Activated CD4-positive, CD25-positive, alpha-beta regulatory T cell treated with anti-CD3 and anti-CD28 coated beads, Interleukin-2, amount 50 U/mL, for 24 hours (primary cell): ENCODE data around the gene KNDC1.
"Not testable (repeated sequence)": the region's sequence is repeated elsewhere in the genome, so short reads cannot be mapped to it uniquely, and the experiment has no call there.

Experiments
- ATAC-seq, 2 donors: fragments of 150-1000 bp; cut with Tn5 transposase; one replicate each; pipeline ENCODE4 v1.10.0; 2021; ENCODE audit warnings: mild to moderate bottlenecking in 1 of 2, moderate library complexity in 1 of 2

The KNDC1 gene

GRCh38 chr10:133159950-133160825, at the start of gene KNDC1:
KNDC1 (plus strand) TSS chr10:133160219; CDS start chr10:133160468, 249 bp downstream.
- peak in 1 of 2 donors; percentile 33 for ATAC-seq

DNA sequence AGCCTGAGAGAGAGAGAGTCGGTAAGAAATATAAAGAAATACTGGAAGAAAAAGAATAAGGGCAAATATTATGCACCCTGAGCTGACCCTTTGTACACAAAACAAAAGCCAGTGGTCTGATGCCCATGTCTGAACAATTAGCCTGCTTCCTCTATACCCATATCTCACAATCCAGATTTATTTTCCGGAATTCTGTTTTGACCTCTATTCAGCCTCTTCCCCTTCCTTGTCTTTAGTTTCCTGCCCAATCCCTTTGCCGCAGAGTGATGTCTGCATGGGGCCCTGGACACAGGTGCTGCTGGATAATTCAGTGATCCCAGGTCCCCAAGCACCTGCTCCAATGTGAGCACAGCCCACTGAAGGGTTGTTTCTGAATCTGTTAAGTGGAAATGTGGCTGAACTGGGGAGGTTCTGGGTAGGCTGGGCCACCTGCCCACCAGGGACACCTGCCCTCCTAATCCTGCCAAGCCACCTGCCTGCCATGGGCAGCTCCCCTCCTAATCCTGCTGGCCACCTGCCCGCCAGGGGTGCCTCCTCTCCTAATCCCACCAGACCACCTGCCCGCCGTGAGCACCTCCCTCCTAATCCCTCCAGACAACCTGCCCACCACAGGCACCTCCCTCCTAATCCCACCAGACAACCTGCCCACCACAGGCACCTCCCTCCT, 49.3 kb upstream of the KNDC1 start:
- ATAC-seq: no peak

DNA sequence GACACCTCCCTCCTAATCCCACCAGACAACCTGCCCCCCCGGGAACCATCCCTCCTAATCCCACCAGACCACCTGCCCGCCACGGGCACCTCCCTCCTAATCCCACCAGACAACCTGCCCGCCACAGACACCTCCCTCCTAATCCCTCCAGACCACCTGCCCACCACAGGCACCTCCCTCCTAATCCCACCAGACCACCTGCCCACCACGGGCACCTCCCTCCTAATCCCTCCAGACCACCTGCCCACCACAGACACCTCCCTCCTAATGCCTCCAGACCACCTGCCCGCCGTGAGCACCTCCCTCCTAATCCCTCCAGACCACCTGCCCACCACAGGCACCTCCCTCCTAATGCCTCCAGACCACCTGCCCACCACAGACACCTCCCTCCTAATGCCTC, 48.4 kb upstream of the KNDC1 start:
- not testable (repeated sequence) for ATAC-seq

DNA sequence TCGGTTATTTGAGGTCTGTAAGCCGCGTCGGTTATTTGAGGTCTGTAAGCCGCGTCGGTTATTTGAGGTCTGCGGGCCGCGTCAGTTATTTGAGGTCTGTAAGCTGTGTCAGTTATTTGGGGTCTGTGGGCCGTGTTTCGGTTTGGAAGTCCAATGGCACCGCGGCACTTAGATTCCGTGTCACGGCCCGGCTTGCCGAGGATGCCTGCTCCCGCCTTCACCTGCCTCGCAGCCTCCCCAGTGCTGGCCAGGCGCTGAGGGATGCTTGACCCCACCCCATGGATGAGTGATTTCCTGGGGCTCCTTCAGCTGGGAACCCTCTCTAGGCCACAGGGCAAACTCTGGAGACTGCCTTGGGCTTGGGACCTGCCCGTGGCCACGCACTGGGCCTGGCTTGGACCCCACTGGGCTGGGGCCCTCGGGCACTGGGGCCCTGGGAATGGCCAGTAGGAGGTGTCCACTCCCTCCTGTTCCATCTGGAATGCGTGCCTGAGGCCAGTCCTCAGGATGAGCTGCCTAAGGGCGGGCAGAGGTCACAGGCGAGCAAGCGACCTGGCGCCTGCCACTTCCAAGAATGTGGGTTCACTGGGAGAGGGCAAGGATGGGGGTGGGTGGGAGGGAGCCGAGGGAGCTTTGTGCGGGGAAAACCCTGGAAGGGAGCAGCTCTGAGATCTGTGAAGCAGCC, 46.7 kb upstream of the KNDC1 start:
- no peak for ATAC-seq

DNA sequence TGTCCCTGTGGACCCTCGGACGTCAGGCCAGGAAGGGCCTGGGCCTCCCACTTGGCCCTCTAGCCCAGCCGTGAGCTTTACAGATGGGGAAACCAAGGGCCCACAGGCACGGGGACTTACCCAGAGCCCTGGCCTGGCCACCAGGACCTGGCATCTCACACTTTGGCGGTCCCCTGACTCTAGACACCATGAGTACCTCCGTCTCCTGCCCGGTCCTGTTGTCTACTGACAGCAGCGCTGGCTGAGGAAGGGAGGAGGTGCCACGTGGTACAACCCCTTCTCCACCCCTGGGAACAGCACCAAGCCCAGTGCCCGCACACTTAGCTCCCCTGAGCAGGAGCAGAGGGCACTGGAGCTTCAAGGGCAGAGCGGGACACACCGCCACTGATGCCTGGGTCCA, 46.2 kb upstream of the KNDC1 start:
- no peak for ATAC-seq

DNA sequence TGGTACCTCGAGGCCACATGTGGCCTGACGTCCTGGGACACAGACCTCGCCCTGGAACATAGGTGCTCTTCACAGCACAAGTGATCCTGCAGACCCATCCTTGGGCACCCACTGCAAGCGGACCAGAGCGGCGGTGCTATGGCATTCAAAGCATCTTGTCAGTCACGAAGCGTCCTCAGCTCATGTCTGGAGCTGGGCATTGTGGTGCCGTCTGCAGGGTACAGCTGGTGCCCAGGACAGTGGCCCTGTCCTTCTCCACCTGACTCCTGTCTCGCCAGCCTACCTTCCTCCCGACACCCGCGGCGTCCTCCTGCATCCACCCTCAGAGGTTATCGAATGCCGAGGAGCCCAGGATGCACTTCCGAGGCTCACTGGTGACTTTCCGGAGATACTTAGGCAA, 45.8 kb upstream of the KNDC1 start:
- ATAC-seq: no peak

DNA sequence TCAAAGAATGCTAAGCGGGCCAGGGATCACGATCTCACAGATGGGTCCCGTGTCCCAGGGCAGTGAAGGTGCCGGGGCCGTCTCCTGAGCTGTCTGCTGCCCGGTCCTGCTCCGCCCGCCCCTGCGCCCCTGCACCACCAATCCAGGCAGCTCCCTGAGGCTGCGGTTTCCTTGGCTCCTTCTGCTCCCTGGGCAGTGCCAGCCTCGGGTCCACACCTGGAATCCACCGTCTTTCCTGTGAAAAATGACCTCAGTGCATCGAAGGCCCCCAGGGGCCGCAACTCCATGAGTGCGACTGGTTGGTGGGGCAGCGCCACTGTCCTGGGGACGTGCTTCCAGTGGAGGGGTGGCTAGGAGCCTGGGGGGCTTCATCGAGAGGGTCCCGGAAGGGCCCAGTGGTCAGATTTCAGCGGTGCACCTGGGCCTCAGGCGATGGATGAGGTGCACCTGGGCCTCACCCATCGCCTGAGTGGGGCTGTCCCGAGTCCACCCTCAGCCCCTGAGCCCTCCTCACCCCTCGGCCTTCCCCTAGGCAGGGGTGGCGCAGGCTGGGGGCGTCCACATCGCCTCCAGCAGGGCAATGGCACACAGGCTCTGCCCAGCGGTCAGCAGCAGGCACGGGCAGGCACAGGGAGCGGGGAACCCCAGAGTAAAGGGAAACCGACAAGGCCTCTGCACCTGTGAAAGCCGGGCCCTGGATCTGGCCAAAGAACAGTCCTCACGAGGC, 45.1 kb upstream of the KNDC1 start:
- no peak for ATAC-seq

DNA sequence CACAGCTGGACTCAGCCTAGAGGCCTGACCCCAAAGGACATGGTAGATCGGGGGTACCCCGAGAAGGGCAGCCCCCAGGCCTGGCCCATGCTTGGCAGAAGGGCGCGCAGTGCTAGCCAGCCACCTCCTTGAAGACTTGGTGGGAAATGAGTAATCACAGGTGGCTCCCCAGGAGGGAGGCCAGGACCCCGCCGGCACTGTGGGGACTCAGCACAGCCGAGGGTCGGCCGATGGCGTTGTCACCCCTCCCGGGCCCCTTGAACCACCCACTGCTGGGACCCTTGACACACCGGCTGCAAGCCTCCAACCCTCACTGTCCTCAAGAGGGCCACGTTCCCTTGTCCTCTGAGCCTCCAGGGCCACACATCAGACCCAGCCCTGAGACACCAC, 44.6 kb upstream of the KNDC1 start:
- no peak for ATAC-seq

DNA sequence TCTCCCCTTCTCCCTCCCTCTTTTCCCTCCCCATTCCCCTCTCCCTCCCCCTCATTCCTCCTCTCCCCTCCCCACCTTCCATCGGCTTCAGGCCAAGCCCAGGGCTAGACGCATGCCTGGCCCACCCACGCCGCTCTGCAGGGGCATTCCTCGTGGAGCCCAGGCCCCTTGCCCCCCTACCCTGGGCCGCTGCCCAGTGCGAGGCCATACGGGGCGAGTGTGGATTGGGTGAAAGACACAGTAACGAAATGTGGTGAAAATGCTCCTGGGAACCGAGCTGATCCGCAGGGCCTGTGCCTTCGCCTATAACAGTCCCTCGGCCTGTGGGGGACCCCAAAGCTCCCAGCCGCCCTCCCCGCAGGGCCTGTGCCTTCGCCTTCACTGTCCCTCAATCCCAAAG, 44.0 kb upstream of the KNDC1 start:
- ATAC-seq: no peak

GRCh38 chr10:133116455-133116854, 43.6 kb upstream of the KNDC1 start:
- no peak for ATAC-seq

GRCh38 chr10:133117036-133117687, 42.9 kb upstream of the KNDC1 start:
- no peak for ATAC-seq

- no peak for ATAC-seq
Observed at GRCh38 chr10:133117688-133118071, 42.3 kb upstream of the KNDC1 start.

DNA sequence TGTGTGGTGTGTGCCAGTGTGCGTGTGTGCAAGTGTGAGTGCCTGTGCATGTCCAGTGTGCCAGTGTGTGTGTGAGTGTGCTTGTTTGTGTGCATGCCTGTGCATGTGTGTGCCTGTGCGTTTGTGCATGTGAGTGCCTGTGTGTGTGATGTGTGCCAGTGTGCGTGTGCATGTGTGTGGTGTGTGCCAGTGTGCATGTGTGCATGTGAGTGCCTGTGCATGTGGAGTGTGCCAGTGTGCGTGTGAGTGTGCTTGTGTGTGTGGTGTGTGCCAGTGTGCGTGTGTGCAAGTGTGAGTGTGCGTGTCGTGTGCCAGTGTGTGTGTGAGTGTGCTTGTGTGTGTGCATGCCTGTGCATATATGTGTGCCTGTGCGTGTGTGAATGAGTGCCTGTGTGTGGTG, 38.5 kb upstream of the KNDC1 start:
- no peak for ATAC-seq

DNA sequence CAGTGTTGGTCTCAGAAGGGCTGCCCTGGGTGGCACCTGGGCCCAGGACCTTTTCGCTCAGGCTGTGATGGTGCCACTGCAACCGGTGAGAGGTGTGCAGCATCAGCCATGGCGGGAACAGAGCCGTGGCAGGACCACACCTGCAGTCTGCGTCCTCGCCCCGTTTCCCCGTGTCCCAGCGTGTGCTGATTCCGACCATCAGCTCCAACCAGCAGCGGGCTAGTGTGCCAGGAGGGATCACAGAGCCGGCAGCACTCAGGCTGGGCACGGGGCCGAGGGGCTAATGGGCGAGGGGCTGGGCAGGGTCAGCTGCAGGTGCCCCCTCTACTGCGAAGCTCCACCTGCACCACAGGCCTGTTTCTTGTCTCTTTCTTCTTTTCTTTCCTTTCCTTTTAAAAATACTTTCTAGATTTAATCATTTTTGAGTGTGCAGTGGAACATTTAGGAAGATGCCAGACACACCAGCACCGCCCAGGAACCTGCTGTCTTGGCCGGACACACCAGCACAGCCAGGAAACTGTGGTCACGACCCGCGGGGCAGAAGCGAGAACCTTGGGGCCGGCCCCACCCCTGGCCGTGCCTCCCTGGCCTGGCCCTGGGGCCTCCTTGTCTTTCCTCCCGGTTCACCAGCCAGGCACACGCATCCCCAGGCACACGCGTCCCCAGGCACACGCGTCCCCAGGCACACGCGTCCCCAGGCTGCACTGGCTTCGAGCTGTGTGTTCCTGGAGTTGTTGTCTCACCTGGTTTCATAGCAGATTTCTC, 37.7 kb upstream of the KNDC1 start:
- no peak for ATAC-seq

DNA sequence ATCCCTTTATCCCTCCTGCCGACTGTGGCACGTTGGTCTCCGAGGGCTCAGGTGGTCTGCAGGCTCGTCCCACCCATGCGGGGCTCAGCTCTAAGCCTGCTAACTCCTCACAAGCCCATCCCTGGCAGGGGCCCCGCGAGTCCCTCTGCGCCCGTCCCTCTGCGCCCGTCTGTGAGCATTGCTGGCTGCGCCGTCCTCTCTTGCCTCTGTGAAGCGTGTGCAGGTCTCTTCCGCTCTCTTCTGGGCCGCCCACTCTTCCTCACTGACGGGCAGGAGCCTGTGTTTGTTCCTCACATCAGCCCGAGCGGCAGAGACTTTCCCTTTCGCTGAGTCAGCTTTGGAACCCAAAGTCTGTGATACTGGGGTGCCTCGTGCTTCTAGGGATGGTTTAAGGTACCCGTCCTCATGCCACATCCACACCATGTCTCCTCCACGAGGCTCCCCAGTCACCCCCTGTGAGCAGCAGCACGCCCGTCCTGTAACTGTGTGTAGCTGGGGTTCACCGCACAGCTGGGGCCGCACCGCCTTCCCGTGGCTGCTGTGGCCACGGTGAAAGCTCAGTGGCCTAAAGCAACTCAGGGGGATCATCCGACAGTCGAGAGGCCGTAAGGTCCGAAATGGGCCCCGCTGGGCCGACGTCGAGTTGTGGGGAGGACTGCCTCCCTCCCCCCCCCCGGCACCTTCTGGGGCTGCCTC, 36.8 kb upstream of the KNDC1 start:
- peak in 1 of 2 donors; percentile 33 for ATAC-seq

- no peak for ATAC-seq
Observed at GRCh38 chr10:133123746-133124356, 36.2 kb upstream of the KNDC1 start.

DNA sequence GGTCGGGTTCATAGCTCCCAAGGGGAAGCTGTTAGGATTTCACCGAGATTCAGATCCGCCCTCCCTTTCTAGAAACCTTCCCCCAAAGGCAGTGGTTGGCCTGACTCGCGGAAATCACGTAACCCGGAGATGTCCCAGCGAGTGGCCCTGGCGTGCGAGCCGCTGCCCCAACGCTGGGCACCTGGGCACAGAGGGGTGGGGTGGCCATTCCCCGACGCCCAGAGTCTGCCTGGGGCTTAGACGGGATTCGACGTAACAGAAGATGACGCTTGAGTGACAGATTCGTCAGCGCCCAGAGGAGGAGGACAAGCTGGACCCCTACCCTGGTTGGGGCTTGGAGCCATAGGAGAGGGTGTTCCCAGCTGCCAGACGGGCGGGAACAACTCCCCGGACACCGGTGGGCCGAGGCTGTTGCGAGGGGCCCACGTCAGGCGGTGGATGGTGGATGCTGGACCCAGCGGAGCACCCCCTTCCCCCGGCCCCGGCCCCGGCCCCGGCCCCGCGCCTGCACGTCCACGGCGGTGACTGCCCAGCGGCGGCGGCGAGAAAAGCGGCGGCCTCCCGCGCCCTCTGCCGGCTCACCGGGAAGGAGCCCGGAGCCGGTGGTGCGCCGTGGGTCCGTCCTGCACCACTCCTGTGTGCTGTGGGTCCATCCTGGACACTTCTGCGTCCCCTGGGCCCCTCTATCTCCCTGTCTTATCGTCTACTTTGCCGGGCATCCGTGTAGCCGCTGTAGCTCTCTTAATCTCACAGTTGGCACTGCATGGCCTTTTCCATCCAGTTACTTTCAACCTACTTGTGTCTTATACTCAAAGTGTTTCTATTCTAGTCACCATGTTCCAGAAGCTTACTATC, 35.4 kb upstream of the KNDC1 start:
- no peak for ATAC-seq

GRCh38 chr10:133125901-133126300, 34.1 kb upstream of the KNDC1 start:
- no peak for ATAC-seq
